ENCODE measurements around the gene ONECUT2. TPM values are rescaled to one million over a fixed set of nuclear protein-coding genes. Genes with fewer than 3 reads are reported as not detected.

Gene ONECUT2
- total RNA-seq, 2 experiments from 2014 or later: not detected

GRCh38 chr18:57437766-57438671 is 2.8 kb downstream of the ONECUT2 start:
- H3K27ac ChIP-seq (ENCODE audit: low read depth, low read length, poor library complexity, severe bottlenecking): no peak overlapping the region
- no peaks in the 10 kb centered on the region for H3K4me1 ChIP-seq (ENCODE audit: insufficient read depth, low read length, poor library complexity, severe bottlenecking)
- no TSS peak for BruUV-seq (replicated peaks)
- no peak overlapping the region for H2AFZ ChIP-seq (ENCODE audit: low read length)
- no peaks in the 10 kb centered on the region for H3K9me3 ChIP-seq (ENCODE audit: low read length)
- no peak overlapping the region for H3K4me2 ChIP-seq (ENCODE audit: low read length)
- CTCF ChIA-PET (ENCODE audit: unreplicated experiment): no interaction called here
- DNase-seq (ENCODE audit: low spot score): no peak
- H4K20me1 ChIP-seq (ENCODE audit: insufficient read depth, low read length): no peaks in the 10 kb centered on the region
- no peaks in the 10 kb centered on the region for H3K36me3 ChIP-seq (ENCODE audit: insufficient read depth, low read length)
- H3K9me2 ChIP-seq (ENCODE audit: insufficient read depth, low read length): no peaks in the 10 kb centered on the region
- H3K4me3 ChIP-seq (ENCODE audit: low read depth, low read length, poor library complexity, severe bottlenecking): no peak overlapping the region
- no peak for TF ChIP-seq EZH2phosphoT487 (IDR thresholded peaks at IDR 0.05; ENCODE audit: borderline replicate concordance, low read depth, low read length)
- peak; percentile 42 for TF ChIP-seq CTCF (conservative IDR thresholded peaks at IDR 0.05; ENCODE audit: low read length)
- no peaks in the 10 kb centered on the region for H3K79me2 ChIP-seq (ENCODE audit: insufficient read depth, low read depth, low read length)
- intact Hi-C loops (cut with micrococcal nuclease; ENCODE audit: unreplicated experiment): no loop called here
- POLR2A ChIA-PET: no interaction called here

- Histone ChIP-seq H4K20me1 (ENCODE audit: insufficient read depth, low read length) (no peaks in the 10 kb centered on the region), H3K27ac (ENCODE audit: low read depth, low read length, poor library complexity, severe bottlenecking) (no peak overlapping the region), H3K79me2 (ENCODE audit: insufficient read depth, low read depth, low read length) (no peaks in the 10 kb centered on the region), H3K36me3 (ENCODE audit: insufficient read depth, low read length) (no peaks in the 10 kb centered on the region), H3K4me3 (ENCODE audit: low read depth, low read length, poor library complexity, severe bottlenecking) (no peak overlapping the region), H3K9me3 (ENCODE audit: low read length) (no peaks in the 10 kb centered on the region), H2AFZ (ENCODE audit: low read length) (no peak overlapping the region), H3K4me2 (ENCODE audit: low read length) (no peak overlapping the region), H3K4me1 (ENCODE audit: insufficient read depth, low read length, poor library complexity, severe bottlenecking) (no peaks in the 10 kb centered on the region), H3K9me2 (ENCODE audit: insufficient read depth, low read length) (no peaks in the 10 kb centered on the region)
- POLR2A ChIA-PET: interaction anchor here (0.6 kb wide), 1 partner anchor 556 kb away, joined by 5 read pairs; no protein-coding TSS in a partner anchor
- TF ChIP-seq EZH2phosphoT487 (IDR thresholded peaks at IDR 0.05; ENCODE audit: borderline replicate concordance, low read depth, low read length): no peak
- TF ChIP-seq CTCF (conservative IDR thresholded peaks at IDR 0.05; ENCODE audit: low read length): peak; percentile 53
- no TSS peak for BruUV-seq (replicated peaks)
- DNase-seq (ENCODE audit: low spot score): no peak
- intact Hi-C loops (cut with micrococcal nuclease; ENCODE audit: unreplicated experiment): no loop called here
- CTCF ChIA-PET (ENCODE audit: unreplicated experiment): no interaction called here
Measured at GRCh38 chr18:57438743-57439608, 3.8 kb downstream of the ONECUT2 start.
